GM12875 (cell line): ENCODE measurements around the gene RIMS1.
"Not testable (repeated sequence)": the region's sequence is repeated elsewhere in the genome, so short reads cannot be mapped to it uniquely, and the experiment has no call there.

Experiments used
- H3K4me3 ChIP-seq: one replicate; pipeline ENCODE4 v1.5.1; 2011; ENCODE audit warnings: low read depth, low read length, control low read depth
- TF ChIP-seq, protein P1 (sequence below): IDR thresholded peaks from 2 replicates; pipeline ENCODE4 v1.5.1; 2011; ENCODE audit warnings: low read depth, mild to moderate bottlenecking, control low read depth, inconsistent platforms, low read length, moderate library complexity, borderline replicate concordance; ENCODE audit not compliant: insufficient read depth

Gene RIMS1

DNA sequence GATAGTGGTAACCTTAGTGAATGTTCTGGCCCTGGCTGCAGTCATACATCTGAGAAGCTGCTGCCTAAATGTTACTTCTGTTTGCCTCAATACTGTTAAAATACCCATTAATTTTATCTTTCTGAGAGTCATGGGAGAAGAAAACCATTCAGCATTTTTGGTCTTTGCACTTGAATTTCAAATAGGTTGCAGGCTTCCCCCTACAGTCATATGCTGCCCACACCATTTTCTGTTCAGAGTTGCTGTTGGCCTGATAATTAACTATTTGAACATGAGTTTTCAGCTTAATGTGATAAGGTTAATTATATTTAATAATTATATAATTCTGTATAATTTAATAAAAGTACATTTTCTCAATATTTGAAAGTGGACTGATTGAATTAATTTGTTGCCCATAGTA is 410.0 kb downstream of the RIMS1 start:
- TF ChIP-seq, protein P1, sequence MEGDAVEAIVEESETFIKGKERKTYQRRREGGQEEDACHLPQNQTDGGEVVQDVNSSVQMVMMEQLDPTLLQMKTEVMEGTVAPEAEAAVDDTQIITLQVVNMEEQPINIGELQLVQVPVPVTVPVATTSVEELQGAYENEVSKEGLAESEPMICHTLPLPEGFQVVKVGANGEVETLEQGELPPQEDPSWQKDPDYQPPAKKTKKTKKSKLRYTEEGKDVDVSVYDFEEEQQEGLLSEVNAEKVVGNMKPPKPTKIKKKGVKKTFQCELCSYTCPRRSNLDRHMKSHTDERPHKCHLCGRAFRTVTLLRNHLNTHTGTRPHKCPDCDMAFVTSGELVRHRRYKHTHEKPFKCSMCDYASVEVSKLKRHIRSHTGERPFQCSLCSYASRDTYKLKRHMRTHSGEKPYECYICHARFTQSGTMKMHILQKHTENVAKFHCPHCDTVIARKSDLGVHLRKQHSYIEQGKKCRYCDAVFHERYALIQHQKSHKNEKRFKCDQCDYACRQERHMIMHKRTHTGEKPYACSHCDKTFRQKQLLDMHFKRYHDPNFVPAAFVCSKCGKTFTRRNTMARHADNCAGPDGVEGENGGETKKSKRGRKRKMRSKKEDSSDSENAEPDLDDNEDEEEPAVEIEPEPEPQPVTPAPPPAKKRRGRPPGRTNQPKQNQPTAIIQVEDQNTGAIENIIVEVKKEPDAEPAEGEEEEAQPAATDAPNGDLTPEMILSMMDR: no peak
- no peak overlapping the region for H3K4me3 ChIP-seq

DNA sequence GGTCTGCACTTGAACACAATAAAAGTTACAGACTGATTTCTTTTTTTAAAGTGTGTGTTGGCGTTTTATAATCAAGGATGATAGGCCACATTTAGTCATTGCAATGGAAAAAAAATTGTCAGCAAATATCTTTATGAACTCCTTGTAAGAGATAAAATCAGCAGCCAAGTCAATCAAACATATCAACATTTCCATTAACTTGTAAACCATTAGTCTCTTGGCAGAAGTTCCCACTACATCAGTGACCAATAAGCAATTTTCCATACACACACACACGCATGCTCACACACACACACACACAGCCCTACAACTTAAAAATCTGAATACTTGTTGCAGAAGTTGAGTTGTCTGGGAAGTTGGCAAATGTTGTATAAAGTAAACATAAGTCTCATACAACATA is 419.6 kb downstream of the RIMS1 start:
- TF ChIP-seq, protein P1: no peak
- H3K4me3 ChIP-seq: no peak overlapping the region

DNA sequence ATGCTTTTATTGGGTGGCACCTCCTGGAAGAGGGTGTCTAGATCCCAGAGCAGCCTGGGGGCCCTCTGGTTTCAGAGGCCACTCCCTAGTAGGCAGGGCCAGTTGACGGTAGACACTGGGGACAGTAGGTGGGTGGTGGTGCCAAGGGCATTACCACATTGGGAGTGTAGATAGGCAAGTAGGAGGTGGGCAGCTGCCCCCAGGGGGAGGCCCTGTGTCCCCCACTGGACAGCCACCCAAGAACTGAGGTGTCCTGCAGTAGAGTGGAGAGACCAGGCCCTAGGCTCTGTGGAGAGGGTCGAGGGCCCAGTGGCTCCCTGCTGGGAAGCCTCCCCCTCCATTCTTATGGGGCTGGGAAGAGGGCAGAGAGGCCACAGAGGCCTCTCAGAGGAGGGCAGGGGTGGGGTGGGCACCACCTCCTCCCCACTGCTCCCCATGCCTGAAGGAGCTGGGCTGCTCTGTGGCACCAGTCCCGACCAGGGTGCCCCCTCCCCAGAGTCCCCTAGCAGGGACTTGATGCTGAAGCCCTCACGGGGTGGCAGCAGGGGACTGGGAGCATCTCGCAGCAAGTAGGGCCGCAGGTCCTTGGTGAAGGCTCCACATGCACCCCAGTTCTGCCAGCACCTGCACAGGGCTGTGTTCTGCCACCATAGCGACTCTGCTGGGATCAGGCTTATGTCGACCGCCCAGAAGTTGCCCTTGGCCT is 430.5 kb downstream of the RIMS1 start:
- no peak overlapping the region for H3K4me3 ChIP-seq
- TF ChIP-seq, protein P1: no peak

DNA sequence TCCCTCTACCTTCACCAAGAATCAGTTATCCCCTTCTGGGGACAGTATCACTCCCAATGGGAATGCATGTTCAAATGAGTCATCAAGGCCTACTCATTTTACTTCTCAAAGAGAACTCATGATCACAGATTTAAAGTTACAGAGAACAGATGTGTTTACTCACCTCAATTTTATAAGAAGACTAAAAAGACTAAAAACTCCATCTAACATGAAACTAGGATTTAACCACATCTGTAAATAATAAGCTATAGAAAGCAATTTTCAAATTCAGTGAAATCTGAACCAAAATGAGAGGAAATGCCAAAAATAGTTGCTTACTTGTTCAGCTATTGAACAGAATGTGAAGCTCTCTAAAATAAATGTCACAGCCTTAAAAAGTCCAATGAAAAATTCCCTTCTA is 435.4 kb downstream of the RIMS1 start:
- TF ChIP-seq, protein P1: no peak
- H3K4me3 ChIP-seq: no peak overlapping the region

DNA sequence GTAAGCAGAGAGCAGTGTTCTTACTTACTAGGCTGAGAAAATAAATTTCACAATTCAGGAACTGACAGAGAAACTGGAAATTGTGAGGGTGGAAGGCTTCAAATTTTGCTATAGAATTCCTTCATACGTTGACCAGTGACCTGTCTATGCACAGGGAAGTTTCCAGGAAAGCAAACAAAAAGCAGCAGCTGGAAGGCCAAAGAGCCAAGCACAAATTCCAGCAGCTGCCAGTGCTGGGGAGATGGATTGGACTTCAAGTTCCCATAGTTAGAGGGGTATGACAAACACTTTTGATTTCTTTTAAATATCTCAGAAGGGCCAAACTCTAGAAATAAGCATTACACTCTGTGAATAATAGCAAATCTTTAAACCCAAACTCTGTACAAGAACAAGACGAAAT is 436.4 kb downstream of the RIMS1 start:
- no peak overlapping the region for H3K4me3 ChIP-seq
- TF ChIP-seq, protein P1: no peak

DNA sequence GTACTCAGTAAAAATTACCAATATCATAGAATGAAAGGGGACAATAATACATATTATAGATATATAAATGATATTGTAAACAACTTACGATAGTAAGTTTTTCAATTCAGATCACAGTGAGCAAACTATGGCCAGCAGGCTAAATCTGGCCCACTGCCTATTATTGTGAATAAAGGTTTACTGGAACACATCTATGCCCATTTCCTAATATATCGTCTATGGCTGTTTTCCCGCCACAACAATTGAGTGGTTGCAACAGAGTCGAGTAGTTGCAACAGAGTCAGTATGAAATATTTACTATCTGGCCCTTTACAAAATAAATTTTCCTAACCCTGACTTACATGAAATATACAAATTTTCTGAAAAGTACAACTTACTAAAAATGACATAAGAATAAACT is 438.2 kb downstream of the RIMS1 start:
- no peak overlapping the region for H3K4me3 ChIP-seq

DNA sequence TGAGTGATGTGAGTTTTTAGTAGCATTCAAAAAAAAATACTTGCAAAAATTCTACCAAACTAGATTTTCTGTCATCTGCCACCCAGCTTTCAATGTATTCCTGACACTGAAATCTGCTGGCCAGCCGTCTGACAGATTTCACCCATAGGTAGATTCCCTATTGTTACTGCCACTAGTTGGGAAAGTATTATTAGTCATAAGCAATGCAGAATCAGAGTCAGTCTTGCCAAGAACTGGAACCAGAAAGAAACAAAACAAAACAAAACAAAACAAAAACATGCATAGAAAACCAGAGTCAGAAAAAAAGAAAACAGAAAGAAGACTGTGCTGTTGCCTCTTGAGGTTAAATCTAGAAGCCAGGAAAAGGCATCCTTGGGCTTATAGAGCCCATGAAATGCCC is 442.4 kb downstream of the RIMS1 start:
- TF ChIP-seq, protein P1: no peak
- no peak overlapping the region for H3K4me3 ChIP-seq

More for the DNA sequence above, 438.2 kb downstream of the RIMS1 start:
- TF ChIP-seq, protein P1: no peak

DNA sequence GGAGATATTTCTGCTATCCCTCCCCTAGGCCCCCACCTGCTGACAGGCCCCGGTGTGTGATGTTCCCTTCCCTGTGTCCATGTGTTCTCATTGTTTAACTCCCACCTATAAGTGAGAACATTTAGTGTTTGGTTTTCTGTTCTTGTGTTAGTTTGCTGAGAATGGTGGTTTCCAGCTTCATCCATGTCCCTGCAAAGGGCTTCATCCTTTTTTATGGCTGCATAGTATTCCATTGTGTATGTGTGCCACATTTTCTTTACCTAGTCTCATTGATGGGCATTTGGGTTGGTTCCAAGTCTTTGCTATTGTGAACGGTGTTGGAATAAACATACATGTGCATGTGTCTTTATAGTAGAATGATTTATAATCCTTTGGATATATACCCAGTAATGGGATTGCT is 448.9 kb downstream of the RIMS1 start:
- H3K4me3 ChIP-seq: not testable (repeated sequence)
